BLaER1 treated with 17β-estradiol and CSF1 and Interleukin-3, amounts not matched to agents 10 nM and 100 nM (cell line): Measurements from ENCODE around the gene UNC13D.
"Not testable (repeated sequence)": the region's sequence is repeated elsewhere in the genome, so short reads cannot be mapped to it uniquely, and the experiment has no call there.

ENCODE experiments used
- H3K27ac ChIP-seq, 11 experiments: shearing (Covaris generic); formaldehyde crosslinking; 2 replicates each; pipeline ENCODE4 v1.8.1; 2022
- H3K27me3 ChIP-seq, 11 experiments: shearing (Covaris generic); formaldehyde crosslinking; 2 replicates each; pipeline ENCODE4 v1.8.1; 2022
- H3K36me3 ChIP-seq, 11 experiments: shearing (Covaris generic); formaldehyde crosslinking; 2 replicates each; pipeline ENCODE4 v1.8.1; 2022
- H3K4me1 ChIP-seq, 10 experiments: shearing (Covaris generic); formaldehyde crosslinking; 2 replicates each; pipeline ENCODE4 v1.8.1; 2022
- H3K4me2 ChIP-seq, 11 experiments: shearing (Covaris generic); formaldehyde crosslinking; 2 replicates each; pipeline ENCODE4 v1.8.1; 2022
- H3K4me3 ChIP-seq, 10 experiments: shearing (Covaris generic); formaldehyde crosslinking; 2 replicates each; pipeline ENCODE4 v1.8.1; 2022
- H3K9ac ChIP-seq, 11 experiments: shearing (Covaris generic); formaldehyde crosslinking; 2 replicates each; pipeline ENCODE4 v1.8.1; 2022
- H3K9me3 ChIP-seq, 11 experiments: shearing (Covaris generic); formaldehyde crosslinking; replicated peaks in 1 of 11; 2 replicates each; pipeline ENCODE4 v1.8.1; 2022
- H4K20me1 ChIP-seq, 11 experiments: shearing (Covaris generic); formaldehyde crosslinking; 2 replicates each; pipeline ENCODE4 v1.8.1; 2022
- Cebpa-rat ChIP-seq, 11 experiments: shearing (Covaris generic); IDR thresholded peaks; 2 replicates each; pipeline ENCODE4 v1.8.1; 2022

Gene UNC13D

DNA sequence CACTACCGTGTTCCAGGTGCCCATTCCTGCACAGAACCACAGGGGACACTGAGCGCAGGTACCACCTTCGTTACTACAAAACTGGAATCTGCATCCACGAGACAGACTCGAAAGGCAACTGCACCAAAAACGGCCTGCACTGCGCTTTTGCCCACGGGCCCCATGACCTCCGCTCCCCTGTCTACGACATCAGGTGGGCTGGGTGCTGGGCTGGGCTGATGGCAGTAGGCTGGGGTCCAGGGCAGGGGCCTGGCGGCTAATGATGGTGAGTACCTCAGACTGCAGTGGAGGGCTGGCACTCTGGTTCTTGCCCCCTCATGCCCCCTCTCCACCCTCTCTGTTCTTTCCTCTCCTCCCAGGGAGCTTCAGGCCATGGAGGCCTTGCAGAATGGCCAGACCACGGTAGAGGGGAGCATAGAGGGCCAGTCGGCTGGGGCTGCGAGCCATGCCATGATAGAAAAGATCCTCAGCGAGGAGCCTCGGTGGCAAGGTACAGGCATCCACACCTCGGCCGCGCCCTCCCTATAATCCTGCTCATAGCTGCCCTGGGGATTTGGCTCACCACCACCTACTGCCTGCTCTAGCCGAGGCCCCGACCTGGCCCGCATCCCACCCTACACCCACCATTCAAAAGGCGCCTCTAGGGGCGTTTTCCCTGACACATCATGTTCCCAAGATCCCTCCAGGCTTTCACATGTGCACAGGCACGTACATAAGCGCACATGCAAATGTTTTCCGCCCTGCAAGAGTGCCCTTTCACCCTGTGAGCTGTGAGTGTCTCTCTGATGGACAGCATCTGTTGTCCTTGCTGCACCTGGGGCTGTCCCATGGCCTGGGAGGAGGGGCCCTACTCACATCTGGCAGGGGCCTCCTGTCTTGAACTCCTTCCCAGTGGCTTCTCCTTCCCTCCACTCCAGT is 31.8 kb downstream of the UNC13D start:
- Histone ChIP-seq H3K9me3 (no peaks in the 10 kb centered on the region), H3K9ac (0 out of 22 replicates have a peak overlapping the region, but pooled peaks of 1 of the 11 experiments have one; percentile 13), H3K4me2 (no peak overlapping the region), H3K27ac (no peak overlapping the region), H3K4me1 (peaks cover 15 to 23% (median 21%) of the 10 kb centered on the region in 10 experiments), H3K27me3 (no peaks in the 10 kb centered on the region), H4K20me1 (peaks cover 23 to 85% (median 32%) of the 10 kb centered on the region in 11 experiments; a peak in 20 of 22 replicates), H3K36me3 (peaks cover 79 to 92% (median 82%) of the 10 kb centered on the region in 11 experiments), H3K4me3 (no peak overlapping the region)
- no peak for TF ChIP-seq Cebpa-rat (IDR thresholded peaks at IDR 0.05)

DNA sequence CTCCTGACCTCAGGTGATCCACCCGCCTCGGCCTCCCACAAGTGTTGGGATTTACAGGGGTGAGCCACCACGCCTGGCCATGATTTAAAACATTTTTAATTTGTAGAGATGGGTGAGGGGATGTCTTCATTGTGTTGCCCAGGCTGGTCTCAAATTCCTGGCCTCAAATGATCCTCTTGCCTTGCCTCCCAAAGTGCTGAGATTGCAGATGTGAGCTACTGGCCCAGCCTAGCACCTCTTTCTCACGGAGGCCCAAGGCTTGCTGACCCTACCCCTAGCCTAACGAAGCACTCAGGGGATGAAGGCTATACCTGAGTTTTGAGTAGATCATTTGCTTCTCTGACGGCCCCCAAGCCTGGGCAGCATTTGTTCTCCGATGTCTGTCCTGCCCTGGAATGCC is 33.0 kb downstream of the UNC13D start:
- peaks cover 16 to 34% (median 24%) of the 10 kb centered on the region in 10 experiments for H3K4me1 ChIP-seq
- no peak overlapping the region for H3K4me2 ChIP-seq
- no peak overlapping the region for H3K4me3 ChIP-seq
- no peak for TF ChIP-seq Cebpa-rat (IDR thresholded peaks at IDR 0.05)
- H3K9ac ChIP-seq = no peak overlapping the region; a peak in 2 of 22 replicates
- H3K9me3 ChIP-seq = no peaks in the 10 kb centered on the region
- H3K36me3 ChIP-seq = peaks cover 67 to 84% (median 70%) of the 10 kb centered on the region in 11 experiments
- no peak overlapping the region for H3K27ac ChIP-seq
- no peaks in the 10 kb centered on the region for H3K27me3 ChIP-seq
- H4K20me1 ChIP-seq = peaks cover 31 to 85% (median 44%) of the 10 kb centered on the region in 11 experiments; a peak in 20 of 22 replicates

DNA sequence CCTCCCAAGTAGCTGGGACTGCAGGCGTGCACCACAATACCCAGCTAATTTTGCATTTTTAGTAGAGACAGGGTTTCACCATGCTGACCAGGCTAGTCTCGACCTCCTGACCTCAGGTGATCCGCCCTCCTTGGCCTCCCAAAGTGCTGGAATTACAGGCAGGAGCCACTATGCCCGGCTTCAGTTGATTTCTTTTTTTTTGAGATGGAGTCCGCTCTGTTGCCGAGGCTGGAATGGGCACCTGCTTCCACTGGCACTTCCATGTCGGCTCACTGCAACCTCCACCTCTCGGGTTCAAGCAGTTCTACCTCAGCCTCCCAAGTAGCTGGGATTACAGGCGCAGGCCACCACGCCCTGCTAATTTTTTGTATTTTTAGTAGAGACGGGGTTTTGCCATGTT is 33.4 kb downstream of the UNC13D start:
- peaks cover 16 to 39% (median 24%) of the 10 kb centered on the region in 10 experiments for H3K4me1 ChIP-seq
- peaks cover 63 to 83% (median 66%) of the 10 kb centered on the region in 11 experiments for H3K36me3 ChIP-seq
- not testable (repeated sequence) for H3K4me2 ChIP-seq, H3K9me3 ChIP-seq, H3K4me3 ChIP-seq, H3K27me3 ChIP-seq, H3K9ac ChIP-seq, H3K27ac ChIP-seq
- peaks cover 31 to 87% (median 44%) of the 10 kb centered on the region in 11 experiments; a peak in 20 of 22 replicates for H4K20me1 ChIP-seq

DNA sequence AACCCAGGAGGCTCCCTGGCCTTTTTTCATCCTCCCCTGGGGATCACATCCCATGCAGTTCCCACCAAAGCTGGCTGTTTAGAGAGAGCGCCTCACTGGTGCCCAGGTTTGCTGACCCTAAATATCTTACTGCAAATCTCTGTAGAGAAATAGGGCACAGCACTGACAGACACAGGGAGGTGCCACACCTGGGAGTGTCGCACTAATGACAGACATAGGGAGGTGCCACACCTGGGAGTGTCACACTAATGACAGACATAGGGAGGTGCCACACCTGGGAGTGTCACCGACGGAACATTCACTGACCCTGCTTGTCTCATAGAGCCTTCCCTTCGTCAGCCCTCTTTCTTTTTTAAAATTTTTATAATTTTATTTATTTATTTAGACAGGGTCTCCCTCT is 34.0 kb downstream of the UNC13D start:
- peaks cover 16 to 42% (median 24%) of the 10 kb centered on the region in 10 experiments for H3K4me1 ChIP-seq
- H3K27ac ChIP-seq = no peak overlapping the region
- TF ChIP-seq Cebpa-rat (IDR thresholded peaks at IDR 0.05) = no peak
- no peak overlapping the region for H3K4me2 ChIP-seq
- H3K9ac ChIP-seq = peak overlapping the region in 1 of 11 experiments; percentile 26; a peak in 1 of 22 replicates
- H3K4me3 ChIP-seq = no peak overlapping the region
- H3K27me3 ChIP-seq = no peaks in the 10 kb centered on the region
- H4K20me1 ChIP-seq = peaks cover 35 to 89% (median 47%) of the 10 kb centered on the region in 11 experiments; a peak in 20 of 22 replicates
- H3K36me3 ChIP-seq = peaks cover 58 to 78% (median 61%) of the 10 kb centered on the region in 11 experiments
- no peaks in the 10 kb centered on the region for H3K9me3 ChIP-seq

DNA sequence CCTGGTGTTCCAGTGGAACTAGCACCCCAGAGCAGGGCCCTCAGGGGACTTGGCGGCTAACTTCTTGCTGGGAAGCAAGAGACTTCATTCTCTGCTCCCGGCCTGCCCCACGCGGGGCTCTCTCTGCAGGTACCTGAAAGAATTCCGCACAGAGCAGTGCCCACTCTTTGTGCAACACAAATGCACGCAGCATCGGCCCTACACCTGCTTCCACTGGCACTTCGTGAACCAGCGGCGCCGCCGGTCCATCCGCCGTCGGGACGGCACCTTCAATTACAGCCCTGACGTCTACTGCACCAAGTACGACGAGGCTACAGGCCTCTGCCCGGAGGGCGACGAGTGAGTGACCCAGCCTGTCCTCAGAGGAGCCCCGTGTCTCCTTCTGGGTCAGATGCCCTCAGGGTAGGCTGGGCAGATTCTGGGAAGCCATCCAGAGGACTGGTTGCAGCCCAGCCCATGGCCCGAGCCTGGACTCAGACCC is 34.5 kb downstream of the UNC13D start:
- Histone ChIP-seq H3K36me3 (peaks cover 53 to 75% (median 56%) of the 10 kb centered on the region in 11 experiments), H3K9ac (peak overlapping the region in 3 of 11 experiments; percentile 23 to 32 (median 29); a peak in 4 of 22 replicates), H3K9me3 (no peaks in the 10 kb centered on the region), H3K4me1 (peaks cover 16 to 42% (median 24%) of the 10 kb centered on the region in 10 experiments), H3K27ac (peak overlapping the region in 6 of 11 experiments; percentile 14 to 43 (median 22); a peak in 4 of 22 replicates), H4K20me1 (peaks cover 36 to 84% (median 50%) of the 10 kb centered on the region in 11 experiments; a peak in 20 of 22 replicates), H3K4me2 (peak overlapping the region in 8 of 11 experiments; percentile 10 to 61 (median 33); a peak in 6 of 22 replicates), H3K4me3 (no peak overlapping the region), H3K27me3 (no peaks in the 10 kb centered on the region)
- TF ChIP-seq Cebpa-rat (IDR thresholded peaks at IDR 0.05) = no peak

DNA sequence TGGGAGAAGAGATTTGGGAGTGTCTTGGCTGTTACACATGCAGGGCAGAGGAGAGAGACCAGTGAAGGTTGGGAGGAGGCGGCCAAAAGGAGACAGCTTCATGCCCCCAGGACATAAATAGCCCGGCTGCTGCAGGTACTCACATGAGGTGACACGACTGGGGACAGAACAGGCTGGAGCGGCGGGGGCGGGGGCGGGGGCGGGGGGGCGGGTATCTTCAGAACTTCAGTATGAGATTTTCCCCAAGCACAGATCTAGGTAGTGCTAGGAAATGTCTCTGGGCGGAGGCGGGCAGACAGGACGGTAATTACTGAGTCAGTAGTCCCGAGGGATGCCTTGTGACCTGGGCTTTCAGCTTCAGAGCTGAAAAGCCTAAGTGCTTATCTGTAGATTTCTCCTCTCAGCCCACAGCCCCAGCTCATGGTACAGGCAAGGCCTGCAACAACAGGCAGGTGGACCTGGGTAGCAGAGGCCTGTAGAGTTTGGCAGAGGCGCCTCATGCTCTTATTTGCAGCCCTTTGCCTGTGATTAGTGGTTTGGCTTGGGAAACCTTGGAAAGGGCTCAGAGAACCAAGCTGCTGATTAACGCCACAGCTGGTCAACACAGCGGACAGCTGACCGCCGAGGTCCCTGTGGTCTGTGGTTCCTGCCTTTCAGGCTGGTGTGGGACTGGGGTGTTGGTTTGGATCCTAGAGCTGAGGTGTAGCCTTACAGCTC is 35.1 kb downstream of the UNC13D start:
- H3K4me1 ChIP-seq = peaks cover 16 to 47% (median 26%) of the 10 kb centered on the region in 10 experiments
- peak overlapping the region in 7 of 11 experiments; percentile 23 to 48 (median 32); a peak in 14 of 22 replicates for H3K9ac ChIP-seq
- H3K4me2 ChIP-seq = peak overlapping the region; percentile 26 to 61 (median 47); a peak in 21 of 22 replicates
- H3K36me3 ChIP-seq = peaks cover 46 to 75% (median 54%) of the 10 kb centered on the region in 11 experiments
- no peak for TF ChIP-seq Cebpa-rat (IDR thresholded peaks at IDR 0.05)
- H3K27me3 ChIP-seq = no peaks in the 10 kb centered on the region
- peaks cover 42 to 82% (median 51%) of the 10 kb centered on the region in 11 experiments; a peak in 20 of 22 replicates for H4K20me1 ChIP-seq
- H3K4me3 ChIP-seq = no peak overlapping the region
- peak overlapping the region in 8 of 11 experiments; percentile 8 to 43 (median 34); a peak in 7 of 22 replicates for H3K27ac ChIP-seq
- H3K9me3 ChIP-seq = no peaks in the 10 kb centered on the region

DNA sequence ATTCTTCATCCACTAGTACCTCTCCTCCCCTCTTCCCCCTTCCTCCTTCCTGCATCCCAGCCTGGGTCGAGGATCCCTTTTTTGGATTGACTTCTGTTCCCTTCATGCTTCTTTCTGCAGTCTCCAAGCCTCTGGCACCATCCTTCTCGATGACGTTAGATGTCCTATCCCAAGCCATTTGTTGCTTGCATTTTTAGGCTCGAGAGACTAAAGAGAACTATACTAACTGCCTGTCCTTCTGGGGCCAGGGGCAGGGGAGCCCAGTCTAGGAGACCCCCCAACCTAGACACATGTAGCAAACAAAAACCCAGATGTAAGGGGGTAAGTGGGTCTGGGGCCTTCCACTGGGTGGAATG is 35.7 kb downstream of the UNC13D start:
- Histone ChIP-seq H3K27ac (peak overlapping the region in 5 of 11 experiments; percentile 8 to 40 (median 35); a peak in 3 of 22 replicates), H3K4me2 (peak overlapping the region; percentile 26 to 60 (median 44); a peak in 20 of 22 replicates), H3K4me1 (peaks cover 16 to 49% (median 26%) of the 10 kb centered on the region in 10 experiments), H3K36me3 (peaks cover 41 to 71% (median 53%) of the 10 kb centered on the region in 11 experiments), H3K4me3 (no peak overlapping the region), H3K27me3 (no peaks in the 10 kb centered on the region), H4K20me1 (peaks cover 42 to 87% (median 55%) of the 10 kb centered on the region in 11 experiments; a peak in 20 of 22 replicates), H3K9me3 (no peaks in the 10 kb centered on the region), H3K9ac (peak overlapping the region in 5 of 11 experiments; percentile 21 to 48 (median 37); a peak in 9 of 22 replicates)
- no peak for TF ChIP-seq Cebpa-rat (IDR thresholded peaks at IDR 0.05)

DNA sequence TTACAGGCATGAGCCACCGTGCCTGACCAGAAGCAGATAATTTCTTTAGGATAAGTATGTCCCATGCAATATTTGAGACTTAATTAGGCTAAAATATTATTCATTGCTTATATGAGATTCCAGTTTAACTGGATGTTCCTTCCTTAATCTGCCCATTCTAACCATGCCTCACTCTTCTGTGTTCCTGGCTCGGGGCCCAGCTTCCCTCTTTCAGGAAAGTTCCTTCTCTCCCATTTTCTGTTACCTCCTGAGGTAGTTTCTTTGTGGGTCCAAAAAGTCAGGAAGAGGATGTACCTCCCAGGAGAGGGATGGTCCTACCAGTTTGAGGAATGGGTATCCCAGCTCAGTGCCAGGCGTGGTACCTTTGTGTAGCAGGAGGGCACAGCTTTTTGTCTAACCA is 36.3 kb downstream of the UNC13D start:
- peak overlapping the region; percentile 26 to 60 (median 44); a peak in 13 of 22 replicates for H3K4me2 ChIP-seq
- no peak for TF ChIP-seq Cebpa-rat (IDR thresholded peaks at IDR 0.05)
- peaks cover 44 to 87% (median 59%) of the 10 kb centered on the region in 11 experiments; a peak in 20 of 22 replicates for H4K20me1 ChIP-seq
- H3K9ac ChIP-seq = peak overlapping the region in 4 of 11 experiments; percentile 21 to 48 (median 42); a peak in 2 of 22 replicates
- no peak overlapping the region for H3K4me3 ChIP-seq
- no peaks in the 10 kb centered on the region for H3K27me3 ChIP-seq
- H3K9me3 ChIP-seq = no peaks in the 10 kb centered on the region
- peaks cover 16 to 49% (median 26%) of the 10 kb centered on the region in 10 experiments for H3K4me1 ChIP-seq
- H3K36me3 ChIP-seq = peaks cover 34 to 70% (median 50%) of the 10 kb centered on the region in 11 experiments
- 0 out of 22 replicates have a peak overlapping the region, but pooled peaks of 1 of the 11 experiments have one; percentile 35 for H3K27ac ChIP-seq
